Cerebellar cortex (tissue), 1 donor: ENCODE results near the gene C5orf15.

Experiments
- DNase-seq: peaks from one replicate; pipeline ENCODE4 v3.0.0-alpha.2; 2015; ENCODE audit warnings: low spot score

C5orf15 gene

GRCh38 chr5:133968204-133968980 lies at the start of gene C5orf15:
Gene C5orf15 (minus strand): TSS chr5:133968625. CDS start chr5:133968584, 41 bp downstream.
- peak; percentile 99 for DNase-seq

DNA sequence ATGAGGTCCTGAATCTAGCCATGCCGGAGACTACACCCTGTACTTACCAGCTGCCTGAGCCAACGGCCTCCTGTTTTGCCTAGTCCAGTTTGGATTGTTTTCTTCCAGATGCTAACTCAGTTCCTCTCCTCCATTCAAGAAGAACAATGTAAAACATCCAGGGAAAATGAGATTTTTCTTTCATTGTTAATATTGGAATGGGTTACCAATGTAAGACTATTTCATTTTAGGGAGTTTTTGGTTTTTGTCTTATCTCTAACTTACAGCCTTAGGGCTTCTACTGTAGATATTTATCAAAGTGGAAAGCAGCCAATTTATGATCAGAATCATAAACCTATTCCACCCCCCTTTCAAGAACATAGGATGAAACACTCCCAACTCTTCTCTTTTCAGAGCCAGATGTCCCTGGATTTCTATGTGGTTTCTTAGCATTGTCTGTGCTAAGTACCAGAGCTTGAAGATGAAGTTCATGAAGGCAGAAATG lies 39.9 kb upstream of the C5orf15 start:
- DNase-seq = no peak

- DNase-seq = peak; percentile 39
Measured at GRCh38 chr5:134007581-134008265, 39.3 kb upstream of the C5orf15 start.

DNA sequence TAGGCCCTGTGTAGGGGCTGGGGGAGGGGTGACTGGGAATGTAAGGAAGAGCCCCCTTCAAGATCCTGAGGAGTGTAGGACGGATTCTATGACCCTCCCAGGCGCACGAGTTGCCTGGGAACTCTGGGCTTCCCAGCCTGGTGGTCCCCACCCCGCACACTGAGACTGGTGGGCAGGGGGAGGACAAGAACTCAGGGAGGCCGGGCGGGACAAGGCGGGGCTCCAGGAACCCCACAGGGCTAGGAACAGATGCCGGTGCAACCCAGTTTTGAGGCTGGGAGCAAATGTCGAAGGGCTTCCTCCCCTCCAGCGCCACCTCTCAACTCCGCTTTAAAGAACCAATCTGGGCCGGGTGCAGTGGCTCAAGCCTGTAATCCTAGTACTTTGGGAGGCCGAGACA lies 37.7 kb upstream of the C5orf15 start:
- no peak for DNase-seq

GRCh38 chr5:134005417-134006061 lies 37.1 kb upstream of the C5orf15 start:
- DNase-seq = no peak

DNA sequence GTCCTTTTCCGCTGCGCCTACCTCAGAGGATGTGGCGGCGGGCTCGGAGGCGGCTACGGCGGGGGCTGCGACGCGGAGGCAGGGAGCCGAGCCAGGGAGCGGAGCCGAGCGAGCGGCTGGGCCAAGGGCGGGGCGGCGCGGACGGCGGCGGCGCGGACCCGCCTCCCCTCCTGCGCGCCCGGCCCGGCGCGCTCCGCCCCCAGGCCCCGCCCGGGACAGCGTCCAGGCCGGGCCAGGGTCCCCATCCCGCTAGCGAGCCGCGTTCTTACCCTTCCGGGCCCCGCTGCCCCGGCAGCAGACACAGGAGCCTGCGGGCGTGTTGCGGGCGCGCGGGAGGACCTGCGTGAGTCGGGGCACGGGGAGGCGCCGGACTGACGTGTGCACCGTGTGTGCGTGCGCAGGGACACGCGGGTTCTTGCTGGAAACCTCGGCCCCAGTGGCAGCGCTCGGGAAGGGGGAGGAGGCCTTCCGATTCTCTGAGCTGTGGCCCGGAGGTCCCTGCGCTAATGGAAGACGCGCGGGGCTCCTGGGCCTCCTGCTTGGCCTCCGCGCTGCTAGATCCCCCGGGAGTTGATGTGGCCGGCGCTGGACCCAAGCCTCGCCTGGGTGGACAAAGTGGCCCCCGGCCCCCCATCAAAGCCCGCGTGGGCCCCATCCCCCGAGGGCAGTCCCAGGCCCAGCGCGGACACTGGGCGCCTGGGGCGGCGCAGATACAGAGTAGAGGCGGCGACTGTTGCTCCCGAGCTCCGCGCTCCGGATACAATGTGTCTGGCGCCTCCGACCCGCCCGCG lies 36.4 kb upstream of the C5orf15 start, which contains the start of gene VDAC1:
TSS of gene VDAC1 (minus strand) at position 350 of the 791 bp plus-strand sequence. CDS start 11,963 bp downstream, outside the sequence.
- DNase-seq = peak; percentile 79

DNA sequence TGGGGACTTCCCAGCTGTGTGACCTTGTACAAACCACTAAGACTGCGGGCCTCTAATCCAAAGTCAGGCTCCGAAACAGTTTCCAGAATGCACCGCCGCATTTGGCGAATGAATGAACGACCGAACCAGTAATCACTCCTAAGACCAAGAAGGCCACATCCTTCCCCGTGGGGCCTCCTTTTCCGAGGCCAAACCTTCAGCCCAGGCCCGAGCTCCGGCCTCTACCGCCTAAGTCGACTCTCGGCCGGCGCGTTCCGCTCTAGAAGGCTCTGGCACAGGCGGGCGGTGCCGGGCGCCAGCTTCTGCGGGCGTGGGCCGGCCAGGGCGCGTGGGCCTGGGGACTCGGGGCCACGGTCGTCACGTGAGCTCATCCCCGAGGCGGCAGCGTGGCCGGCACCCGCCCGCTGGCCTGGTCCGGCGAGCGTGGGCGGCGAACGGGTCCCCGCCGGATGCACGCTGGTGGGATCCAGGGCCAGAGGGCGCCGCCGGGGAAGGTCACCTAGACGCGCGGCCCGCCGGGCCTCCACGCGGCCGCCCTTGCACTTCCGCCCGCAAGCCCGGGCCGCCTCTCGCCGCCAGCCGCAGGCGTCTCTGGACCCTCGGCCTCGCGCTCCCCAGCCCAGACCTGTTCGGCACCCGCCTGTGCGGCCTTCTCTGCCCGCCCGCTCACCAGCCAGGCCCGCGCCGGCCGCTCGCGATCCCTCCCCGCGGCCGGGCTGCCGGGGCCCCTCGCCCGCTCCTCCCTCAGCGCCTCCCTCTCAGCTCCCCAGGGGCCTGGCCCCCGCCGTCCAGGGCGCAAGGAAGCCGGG lies 35.6 kb upstream of the C5orf15 start:
- DNase-seq = peak; percentile 35

DNA sequence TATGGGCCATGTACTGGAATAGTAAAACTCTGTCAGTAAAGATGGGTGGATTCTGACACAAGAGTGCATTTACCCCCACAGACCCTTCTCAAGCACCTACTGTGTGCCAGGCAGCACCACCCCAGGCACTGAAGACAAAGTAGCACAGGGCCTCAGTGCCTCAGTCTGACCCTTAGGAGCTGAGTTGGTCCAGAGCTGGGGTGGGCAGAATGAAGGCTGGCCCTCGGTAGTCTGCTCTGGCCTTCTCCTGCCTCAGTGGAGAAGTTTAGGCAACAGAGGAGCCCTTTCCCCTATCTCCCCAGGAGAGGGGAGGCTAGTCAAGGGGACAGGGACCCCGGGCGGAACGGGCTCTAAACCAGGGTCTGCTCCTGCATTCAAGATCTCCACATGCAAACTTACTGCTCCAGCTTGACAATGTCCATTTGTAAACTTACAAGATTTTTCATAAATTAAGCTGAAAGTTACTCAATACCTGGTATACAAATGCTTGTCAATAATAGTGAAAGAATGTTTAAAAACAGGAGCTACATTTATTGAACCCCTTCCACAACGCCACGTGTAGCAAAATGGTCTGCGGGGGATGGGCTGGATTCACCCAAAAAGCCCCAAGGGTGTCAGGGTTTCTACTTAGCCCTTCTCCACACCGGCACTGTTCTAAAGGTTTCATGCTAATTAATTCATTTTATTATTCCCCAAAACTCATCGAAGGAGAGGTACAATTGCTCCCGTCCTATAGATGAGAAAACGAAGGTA lies 34.8 kb upstream of the C5orf15 start:
- DNase-seq = no peak

DNA sequence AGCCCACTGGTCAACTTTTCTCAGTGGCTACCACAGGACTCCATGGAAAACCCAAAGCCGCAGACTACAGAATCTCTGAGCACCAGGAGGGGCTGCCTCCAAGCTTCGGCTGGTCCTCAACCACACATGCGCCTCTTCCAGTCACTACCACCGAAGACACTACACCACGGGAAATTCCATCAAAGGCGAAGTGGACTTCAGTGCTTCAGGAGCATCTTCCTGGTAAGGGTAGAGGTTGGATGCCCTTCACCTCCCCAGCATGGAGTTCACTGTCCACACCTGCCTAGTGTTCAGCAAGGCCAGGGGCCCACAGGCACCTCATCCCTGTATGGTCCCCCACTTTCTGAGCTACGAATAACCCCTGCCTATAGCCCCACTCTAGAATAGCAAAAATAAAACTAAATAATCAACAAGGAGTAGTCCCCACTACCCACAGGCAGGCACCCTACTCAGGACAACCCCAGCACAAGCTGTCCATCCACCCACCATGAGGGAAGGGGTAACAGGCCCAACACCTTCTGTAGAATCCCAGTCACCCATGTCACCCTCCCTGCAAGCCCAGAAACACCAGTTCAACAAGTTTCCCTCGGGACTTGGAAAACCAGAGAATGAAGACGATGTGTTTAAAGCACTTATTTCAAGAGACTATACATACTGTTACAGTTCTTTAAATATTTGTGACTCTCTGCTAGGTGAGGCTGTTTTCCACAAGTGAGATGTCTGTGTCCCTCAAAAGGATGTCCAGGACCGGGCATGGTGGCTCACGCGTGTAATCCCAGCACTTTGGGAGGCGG lies 33.7 kb upstream of the C5orf15 start:
- no peak for DNase-seq

GRCh38 chr5:134000696-134001453 lies 32.5 kb upstream of the C5orf15 start:
- no peak for DNase-seq

- no peak for DNase-seq
Measured at GRCh38 chr5:134000091-134000511, 31.7 kb upstream of the C5orf15 start.

GRCh38 chr5:133998807-133999206 lies 30.4 kb upstream of the C5orf15 start:
- DNase-seq = no peak

DNA sequence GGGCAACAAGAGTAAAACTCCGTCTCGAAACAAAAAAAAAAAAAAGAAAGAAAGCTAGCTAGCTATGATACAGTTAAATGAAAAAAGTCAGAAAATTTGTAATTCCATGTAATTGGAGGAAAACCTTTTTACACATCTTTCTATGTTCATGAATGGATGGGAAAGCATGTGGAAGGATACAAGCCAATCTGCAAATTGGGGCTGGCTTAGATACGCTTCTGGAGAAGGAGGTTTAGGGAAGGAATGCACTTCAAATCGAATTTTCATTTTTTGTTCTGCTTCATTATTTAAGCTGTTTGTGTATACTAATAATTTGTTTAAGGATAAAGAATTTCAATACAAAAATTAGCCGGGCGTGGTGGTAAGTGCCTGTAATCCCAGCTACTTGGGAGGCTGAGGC lies 29.6 kb upstream of the C5orf15 start:
- DNase-seq = no peak

- no peak for DNase-seq
Measured at GRCh38 chr5:133996683-133997252, 28.3 kb upstream of the C5orf15 start.

DNA sequence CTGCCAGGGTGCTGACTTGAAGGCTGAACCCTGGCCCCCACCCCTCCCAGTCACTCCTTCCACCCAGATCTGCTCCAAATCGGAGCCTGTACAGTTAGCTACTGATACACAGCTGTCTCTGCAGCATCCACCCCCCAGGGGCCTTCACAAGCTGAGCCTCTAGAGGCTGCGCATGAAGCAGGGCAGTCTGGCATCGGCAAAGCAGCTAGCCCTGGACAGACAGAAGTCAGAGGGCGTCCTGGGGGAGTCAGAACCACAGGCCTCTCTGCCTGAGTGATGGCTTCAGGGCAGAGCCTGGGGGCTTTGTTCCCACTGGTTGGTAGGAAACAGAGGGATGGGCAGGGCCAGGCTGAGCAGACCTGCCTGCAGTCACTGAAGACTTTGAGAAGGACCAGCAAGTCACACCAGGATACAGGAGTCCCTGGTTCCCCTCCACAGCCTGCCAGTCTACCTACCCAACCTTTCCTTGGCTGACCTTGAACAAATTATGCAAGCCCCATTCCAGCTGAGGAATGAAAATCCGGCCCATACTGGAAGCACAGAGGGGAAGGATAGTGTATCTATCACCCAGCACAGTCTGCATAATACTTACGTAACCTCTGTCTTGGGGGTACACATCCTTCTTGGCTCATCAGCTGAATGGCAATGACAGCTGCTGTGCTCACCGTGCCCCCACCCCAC lies 27.6 kb upstream of the C5orf15 start:
- DNase-seq = no peak

DNA sequence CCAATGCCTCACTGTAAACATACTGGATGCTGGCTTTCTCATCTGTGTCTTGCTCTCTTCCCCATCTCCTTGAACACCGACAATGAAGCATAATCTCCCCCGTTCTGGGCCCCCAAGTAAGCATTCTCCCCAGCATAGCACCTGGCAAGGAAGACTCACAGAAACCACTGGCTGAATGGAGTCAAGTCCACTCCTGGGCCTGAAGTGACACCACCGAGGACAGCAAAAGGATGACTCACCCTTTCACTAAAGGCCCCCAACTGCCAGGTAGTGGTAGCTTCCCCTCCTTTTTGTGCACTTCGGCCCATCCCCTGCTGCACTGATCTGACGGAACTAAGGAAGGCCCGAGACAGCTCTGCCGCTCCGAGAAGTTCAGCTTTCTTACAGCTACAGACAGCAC lies 26.9 kb upstream of the C5orf15 start:
- no peak for DNase-seq

GRCh38 chr5:133994990-133995333 lies 26.5 kb upstream of the C5orf15 start:
- no peak for DNase-seq
